Activated T-cell treated with anti-CD3 and anti-CD28 coated beads for 1 hour (primary cell): Measurements from ENCODE around the gene SUSD3.

Experiments
- DNase-seq: peaks from one replicate; pipeline ENCODE4 v3.0.0-alpha.2; 2020; ENCODE audit warnings: low read depth

Gene SUSD3

DNA sequence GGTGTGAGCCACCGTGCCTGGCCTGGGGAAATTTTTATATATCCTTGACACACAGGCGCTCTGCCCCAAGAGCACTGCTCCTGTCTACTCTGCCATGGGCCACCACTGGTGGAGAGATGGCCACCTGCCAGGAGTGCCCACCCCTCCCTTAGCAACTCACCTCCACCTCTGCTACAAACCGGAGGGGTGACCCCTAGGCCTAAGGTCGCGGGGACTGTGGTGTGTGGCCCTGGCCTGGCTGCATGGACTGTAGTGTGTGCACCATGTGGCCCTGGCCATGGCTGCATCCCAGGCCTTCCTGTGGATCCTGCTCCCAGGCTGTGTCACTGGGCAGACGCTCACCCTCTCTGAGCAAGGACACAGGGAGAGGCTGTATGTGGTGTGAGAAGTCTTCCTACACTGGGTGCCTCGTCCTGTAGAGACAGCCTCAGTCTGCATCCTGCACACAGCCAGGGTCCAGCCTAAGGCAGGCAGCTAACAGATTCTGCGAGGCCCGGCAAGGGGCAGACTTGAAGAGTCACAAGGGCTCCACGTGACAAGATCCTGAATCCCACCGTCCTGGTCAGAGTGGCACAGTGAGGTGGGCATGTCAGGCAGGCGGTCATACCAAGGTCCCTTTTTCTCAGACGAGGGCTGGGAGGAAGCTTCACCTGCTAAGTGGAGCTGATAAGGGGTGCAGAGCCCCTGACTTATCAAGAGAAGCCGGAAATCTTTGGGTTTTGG, 65.2 kb downstream of the SUSD3 start:
- no peak for DNase-seq

DNA sequence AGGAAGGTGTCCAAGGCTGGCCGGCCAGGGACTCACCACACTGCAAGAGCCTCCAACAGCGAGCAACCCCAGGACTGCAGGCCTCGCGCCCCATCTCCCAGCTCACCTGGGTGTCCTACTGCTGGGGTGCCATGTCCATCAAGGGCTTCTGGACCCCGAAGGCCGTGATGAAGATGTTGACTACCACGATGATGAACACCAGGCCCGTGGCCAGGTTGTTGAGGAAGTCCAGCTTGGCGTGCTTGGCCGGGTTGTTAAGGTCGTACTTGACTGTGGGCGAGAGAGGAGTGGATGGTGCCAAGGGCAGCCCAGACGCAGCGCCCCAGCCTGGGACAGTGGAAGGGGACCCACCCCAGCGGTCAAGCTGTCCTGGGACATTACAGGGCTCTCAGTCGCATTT, 66.3 kb downstream of the SUSD3 start:
- no peak for DNase-seq

DNA sequence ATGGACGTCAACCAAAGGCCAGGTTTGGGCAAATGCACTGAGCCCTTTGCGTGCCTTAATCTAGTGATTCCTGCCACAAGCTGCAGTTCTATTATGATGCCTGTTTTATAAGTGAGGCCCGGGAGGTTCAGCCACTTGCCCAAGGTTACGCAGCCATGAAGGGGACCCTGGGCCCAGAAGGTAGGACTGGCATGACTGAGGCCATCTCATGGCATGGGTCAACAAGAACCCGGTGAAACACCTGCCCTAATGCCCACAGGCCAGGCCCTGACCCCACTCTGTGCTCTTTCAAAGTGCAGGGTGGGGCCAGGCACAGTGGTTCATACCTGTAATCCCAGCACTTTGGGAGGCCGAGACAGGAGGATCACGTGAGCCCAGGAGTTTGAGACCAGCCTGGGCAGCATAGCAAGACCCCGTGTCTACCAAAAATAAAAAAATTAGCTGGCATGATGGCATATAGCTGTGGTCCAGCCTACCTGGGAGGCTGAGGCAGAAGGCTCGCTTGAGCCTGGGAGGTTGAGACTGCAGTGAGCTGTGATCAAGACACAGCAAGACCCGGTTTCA, 66.9 kb downstream of the SUSD3 start:
- no peak for DNase-seq

DNA sequence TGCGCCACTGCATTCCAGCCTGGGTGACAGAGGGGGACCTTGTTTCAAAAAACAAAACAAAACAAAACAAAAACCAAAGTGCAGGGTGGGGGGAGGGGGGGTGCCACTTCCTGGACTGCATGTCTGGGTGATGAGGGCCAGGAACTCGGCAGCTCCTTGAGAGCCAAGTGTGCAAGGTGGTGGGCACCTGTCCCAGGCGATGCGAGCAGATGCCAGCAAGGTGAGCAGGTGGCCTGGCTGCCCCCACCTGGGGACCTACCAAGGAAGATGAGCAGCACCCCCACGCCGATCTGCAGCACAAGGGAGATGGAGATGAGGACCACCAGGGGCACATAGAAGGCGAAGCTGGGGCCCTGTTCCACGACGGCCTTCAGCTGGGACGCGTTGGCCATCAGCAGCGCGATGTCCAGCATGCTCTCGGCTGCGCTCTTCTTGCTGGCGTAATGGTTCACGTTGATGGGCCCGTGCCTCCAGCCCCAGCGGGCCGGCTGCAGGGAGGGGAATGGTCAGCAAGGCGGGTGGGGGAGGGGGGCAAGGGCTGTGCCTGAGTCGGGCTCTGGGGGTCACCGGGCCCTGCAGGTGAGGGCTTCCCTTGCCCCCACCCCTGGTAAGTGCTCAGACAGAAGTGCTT, 67.8 kb downstream of the SUSD3 start:
- DNase-seq, result no peak

DNA sequence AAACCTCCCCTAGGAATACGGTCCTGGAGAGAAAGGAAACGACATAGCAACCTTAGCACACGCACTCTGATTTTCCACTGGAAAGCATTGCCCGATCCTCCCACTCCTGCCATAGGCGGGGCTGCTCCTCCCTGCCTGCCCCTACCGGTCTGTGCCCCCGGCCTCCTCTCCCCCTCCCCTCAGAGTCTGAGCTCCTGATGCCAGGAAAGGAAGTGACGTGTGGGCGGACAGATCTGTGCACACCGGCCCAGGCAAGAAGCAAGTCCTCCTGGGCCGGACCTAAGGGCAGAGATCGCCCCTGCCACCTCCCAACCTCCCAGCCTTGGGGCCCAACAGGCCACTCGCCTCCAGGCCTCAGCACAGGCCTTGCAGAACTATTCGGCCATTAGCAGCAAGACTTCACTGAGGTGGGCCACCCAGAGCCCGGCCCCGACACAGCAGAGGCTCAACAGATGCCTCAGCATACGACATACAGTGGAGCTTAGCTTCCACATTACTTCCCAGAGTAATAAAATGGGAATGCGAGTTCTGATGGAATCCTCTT, 68.4 kb downstream of the SUSD3 start:
- DNase-seq, result no peak

DNA sequence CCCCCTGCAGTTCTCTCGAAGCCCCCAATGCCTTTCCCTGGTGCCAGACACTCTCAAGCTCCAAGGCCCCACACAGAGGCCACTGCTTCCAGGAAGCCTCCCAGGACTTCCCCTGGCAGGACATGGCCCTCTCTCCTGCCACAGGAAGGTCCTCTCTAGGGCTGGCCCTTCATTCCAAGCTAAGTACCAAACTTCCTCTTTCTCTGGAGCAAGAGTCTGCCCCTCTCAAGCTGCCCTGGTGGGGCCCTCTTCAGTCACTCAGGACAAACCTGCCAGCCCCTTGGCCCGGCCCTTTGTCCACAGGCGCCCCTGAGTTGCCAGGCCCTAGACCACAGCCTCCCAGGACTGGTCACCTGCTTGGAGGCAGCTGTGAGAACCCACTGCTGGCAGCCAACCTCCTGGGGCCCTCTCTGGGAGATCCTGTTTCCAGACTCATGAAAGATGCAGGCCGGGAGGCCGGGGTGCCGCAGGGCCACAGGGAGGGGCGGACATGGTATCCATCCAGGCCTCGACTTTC, 69.0 kb downstream of the SUSD3 start:
- DNase-seq, result no peak

DNA sequence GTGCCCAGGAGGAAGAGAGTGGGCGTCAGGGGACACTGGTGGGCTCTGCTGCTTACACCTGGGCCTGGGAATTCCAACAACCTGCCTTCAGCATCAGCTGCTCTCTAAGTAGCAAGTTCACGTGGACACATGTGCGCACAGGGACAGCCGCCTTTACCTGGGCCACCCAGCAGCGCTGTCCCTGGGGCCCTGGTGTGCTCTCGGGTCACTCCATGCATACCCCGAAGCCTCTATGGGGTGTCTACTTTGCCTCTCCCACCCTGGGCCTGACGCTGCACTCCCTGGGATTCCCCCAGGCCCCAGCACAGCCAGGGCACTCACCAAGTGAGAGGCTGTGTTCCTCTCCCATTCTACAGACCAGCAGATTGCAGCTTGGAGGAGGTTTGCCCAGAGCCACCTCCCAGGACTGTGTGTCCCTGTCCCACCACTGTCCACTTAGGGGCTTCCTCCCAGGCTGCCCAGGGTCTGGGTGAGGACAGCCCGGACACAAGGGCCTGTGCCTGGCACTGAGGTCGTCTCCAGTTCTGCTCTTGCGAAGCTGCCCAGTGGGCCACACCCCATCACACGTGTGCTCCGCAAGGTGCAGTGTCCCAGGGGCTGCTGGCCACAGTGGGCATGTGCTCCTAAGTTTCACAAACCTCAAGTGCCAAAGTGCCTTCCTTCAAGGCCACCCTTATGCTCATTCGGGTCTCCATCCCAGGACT, 69.7 kb downstream of the SUSD3 start:
- DNase-seq, result no peak

DNA sequence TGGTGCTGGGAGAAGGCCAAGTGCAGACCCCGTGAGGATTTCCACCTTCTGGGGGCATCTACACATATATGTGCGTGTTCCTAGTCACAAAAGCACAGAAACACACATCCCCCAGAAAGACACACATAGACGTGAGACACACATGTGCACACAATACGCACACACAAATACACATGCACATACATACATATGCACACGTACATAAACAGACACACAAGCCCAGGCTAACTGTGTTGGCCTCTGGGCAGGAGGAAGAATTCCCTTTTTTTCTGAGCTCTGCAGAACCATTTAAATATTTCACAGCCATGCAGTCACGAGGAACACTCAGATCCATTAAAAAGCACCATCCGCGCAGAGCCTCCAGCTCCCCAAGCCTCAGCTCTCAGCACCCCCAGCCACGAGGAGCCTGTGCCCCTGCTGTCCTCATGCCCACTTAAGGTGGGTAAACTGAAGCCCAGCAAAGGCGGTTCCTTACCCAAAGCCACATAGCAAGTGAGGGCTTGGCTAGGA, 70.3 kb downstream of the SUSD3 start:
- DNase-seq, result no peak

DNA sequence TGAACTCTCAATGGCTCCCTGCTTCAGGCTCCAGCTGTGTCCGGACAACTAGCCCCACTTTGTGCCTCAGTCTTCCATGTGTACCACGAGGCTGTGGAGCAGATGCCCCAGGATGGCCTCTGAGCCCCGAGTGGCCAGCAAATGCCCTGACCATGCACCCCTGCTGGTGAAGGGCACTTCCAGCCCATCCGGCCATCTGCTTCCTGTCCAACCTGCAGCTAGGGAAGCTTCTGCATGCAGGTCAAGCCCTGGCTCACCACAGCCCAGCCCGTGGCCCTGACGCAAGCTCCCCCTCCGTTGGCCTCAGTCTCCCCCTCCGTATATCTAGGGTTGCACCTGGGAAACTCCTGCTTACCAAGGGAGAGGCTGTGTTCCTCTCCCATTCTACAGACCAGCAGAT, 70.8 kb downstream of the SUSD3 start:
- no peak for DNase-seq

DNA sequence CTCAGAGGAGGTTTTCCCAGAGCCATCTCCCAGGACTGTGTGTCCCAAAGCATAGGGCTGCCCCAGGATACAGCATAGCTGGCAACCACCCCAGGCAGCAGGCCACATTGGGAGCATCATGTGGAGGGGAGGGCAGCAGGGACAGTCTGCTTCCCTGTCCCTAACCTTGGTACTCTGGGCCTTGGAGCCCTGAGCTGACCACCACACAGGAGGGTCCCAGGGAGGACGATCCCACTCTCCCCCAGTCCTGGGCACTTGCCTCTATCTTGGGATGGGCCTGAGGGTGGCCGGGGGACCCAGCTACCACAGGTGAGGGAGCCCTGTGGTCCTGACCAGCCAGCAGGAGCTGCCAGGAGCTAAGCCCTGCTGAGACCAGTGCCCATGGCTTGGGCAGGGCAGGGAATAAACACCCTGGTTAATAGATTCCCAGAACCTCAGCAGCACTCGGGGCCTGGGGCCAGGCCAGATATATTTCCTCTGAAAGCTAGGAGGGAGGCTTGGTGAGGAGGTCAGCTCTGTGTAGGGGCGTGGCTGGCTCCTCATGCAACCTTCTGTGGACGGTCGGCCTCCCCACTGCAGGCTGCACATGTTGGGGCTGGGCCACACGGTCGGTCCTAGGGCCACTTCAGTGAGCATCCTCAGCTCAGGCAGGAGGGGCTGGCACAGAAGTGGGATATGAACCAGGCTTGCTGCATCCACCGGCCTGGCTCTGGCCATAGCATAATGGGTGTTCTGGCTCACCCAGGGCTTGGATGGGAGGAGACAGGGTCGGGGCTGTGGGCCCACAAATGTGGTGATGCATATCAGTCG, 71.4 kb downstream of the SUSD3 start:
- DNase-seq, result no peak

DNA sequence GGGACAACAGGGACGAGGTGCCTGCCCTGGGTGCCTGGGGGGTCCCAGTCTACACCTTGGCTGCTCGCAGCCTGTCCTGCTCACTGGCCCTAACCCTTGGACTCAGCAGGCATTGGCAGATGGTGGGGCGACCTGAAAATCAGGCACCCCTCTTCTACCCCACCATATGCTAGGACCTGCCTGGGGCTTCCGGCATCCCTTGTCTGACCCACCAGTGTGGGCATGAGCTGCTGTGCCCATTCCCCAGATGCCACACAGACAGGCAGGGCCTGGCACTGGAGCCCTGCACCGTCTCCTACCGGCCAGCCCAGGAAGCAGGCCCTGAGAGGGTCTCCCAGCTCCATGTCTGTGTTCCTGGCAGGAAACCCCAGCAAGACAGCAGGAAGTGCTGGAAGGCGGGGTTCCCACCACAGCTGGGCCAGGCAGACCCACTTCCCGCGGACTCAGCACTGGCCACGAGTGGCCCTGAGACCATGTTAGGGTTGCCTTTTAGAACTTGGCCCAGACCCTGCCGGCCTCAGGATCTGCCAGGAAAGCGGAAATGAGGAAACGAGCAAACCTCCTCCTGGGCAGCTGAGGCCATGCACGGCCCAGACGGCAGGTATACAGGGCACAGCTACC, 72.5 kb downstream of the SUSD3 start:
- DNase-seq, result no peak

DNA sequence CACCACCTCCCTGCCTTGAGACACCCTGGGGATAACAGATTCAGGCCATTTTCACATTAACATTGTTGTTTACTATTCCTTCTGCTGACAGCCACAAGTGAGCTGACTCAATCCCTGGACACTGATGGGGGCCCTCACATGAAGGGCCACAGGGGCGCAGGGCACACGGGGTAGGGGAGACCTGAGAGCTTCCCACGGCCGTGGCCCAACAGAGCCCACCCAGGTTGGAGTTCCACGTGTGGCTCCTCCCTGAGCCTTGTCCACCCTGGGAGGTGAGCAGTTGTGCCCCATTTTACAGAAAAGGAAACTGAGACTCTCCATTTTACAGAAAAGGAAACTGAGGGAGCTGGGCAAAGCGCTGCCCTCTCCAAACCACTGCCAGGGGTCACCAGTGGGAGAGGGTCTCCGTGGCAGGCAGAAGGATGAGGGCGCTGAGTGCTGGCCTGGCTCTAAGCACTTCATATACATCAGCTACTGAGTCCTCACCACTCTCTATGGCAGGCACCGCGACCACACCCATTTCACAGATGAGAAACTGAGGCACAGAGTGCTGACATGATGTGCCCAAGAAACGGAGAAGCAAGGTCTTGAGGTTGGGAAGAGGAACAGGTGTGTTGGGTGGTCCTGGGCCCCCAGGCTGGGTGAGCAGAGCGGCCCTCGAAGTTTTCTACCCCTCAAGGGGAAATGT, 73.2 kb downstream of the SUSD3 start:
- no peak for DNase-seq

DNA sequence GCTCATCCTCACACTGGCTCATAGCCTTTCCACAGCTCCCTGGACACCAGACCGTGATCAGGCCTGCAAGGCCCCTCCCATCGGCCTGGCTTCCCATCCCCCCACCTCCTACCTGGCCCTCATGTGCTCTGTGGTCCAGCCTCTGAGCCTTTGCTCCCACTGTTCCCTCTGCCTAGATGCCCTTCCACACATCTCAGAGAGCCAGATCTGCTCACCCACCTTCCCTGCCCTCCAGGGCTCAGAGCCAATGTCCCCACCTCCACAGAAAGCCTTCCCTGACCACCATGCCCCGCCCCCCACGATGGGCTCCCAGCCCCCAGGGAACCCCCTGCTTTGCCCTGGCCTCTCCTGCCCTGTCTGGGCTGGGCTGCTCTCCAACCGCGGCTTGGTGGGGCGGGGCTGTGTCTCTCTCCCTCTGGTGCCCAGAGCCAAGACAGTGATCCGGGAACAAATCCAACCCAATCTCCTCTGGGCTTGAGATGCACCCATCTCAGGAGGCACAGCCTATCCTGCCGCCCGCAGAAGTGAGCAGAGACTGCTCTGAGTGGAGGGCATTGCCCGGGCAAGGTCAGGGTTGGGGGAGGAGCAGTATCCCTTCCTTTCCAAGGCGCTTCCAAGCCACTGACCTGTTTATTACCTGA, 73.9 kb downstream of the SUSD3 start:
- no peak for DNase-seq

DNA sequence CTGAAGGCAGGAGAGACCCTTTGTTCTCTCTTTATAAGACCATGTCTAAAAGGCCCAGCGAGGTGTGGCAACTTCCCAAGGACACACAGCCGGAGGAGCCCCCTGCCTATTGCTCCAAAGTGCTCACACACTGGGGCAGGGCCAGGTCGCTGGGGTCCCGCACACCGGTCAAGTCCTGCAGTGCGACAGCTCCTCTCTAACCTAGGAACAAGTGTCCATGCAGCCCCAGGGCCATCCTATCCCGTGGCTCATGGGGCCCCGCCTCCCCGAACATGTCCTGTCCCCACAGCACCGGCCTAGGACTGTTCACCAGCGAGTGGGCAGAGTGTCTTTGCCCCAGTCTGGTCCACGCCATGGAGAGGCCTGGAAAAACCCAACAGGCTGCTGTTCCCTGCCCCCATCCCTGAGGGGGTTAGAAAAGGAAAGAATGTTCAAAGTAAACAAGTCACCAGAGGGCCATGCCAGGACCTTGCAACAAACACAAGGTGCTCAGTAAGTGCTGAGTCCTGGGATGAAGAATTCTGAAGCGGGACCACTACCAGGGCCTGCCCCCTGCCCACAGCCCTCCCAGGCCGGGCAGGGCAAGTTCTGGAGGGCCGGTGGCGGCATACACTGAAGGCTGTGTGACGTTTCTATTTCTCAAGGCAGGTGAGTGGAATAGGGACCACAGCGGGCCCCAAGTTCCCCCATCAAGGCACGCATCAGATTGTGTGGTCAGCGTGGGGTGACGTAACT, 74.6 kb downstream of the SUSD3 start:
- no peak for DNase-seq

DNA sequence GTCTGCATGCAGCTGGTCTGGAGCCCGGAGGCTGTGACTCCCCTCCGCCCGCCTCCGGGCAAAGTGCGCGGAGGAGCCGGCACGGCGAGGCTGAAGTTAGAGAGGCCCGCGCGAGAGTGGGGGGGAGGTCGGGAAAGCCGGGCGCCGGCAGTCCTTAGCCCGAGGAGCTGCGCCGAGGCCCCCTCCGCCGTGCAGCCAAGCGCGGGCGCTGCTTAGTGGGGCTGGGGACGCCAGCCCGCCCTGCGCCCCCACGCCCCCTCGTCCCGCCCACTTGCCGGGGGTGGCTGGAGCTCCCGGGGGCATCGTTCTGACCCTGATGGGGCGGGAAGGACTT, 75.1 kb downstream of the SUSD3 start:
- no peak for DNase-seq

DNA sequence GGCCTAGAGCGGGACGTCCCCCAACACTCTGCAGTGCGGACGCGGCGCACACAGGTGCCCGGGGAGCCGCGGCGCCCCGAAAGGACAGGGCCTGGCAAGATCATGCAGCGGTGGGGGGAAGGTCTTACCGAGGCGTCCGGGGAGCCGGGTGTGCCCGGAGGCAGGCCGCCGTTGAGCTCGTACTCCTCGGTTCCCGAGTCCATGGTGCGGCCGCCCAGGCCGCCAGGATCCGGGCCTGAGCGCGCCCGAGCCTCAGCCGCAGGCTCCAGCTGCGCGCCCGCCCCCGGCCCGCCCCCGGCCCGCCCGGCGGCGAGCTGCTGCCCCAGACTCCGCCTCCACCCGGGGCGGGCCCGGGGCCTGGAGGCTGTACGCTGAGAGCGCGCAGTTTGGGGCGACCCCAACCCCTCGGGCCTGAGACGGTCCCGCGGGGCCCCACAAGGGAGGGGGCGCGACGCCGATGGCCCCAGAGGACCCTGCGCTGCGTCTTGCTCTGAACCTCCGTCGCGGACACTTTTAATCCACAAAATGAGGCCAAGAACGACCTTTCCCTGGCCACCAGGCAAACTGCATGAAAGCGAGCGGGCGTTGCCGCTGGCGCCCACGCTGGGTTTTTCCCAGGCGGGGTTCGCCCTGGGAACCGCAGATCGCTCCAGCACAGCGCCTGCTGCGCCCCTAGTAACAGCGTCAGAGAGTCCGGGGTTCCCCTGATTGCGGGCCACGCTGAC, 75.7 kb downstream of the SUSD3 start, which contains the start of gene NINJ1:
Gene NINJ1, minus strand, starts transcription at position 237 of the 725 bp plus-strand sequence. Its CDS starts 34 bp downstream, at position 203.
- peak; percentile 66 for DNase-seq
